ENCODE data around the gene GPN3.

Gene GPN3

GRCh38 chr12:110513842-110514241 lies 45.8 kb upstream of the GPN3 start:
- TF ChIP-seq PPARA (CRISPR knock-in tag; IDR thresholded peaks at IDR 0.05; ENCODE audit: borderline replicate concordance) (no peak), CSDC2 (CRISPR knock-in tag; IDR thresholded peaks at IDR 0.05) (no peak), ZC3H10 (CRISPR knock-in tag; IDR thresholded peaks at IDR 0.05) (no peak), ZNF70 (CRISPR knock-in tag; IDR thresholded peaks at IDR 0.05) (no peak), BACH2 (CRISPR knock-in tag; IDR thresholded peaks at IDR 0.05; ENCODE audit: borderline replicate concordance) (no peak), SNAI2 (CRISPR knock-in tag; IDR thresholded peaks at IDR 0.05) (no peak), PATZ1 (CRISPR knock-in tag; IDR thresholded peaks at IDR 0.05; ENCODE audit: borderline replicate concordance) (no peak), TCF4 (CRISPR knock-in tag; IDR thresholded peaks at IDR 0.05; ENCODE audit: borderline replicate concordance) (no peak), TSHZ2 (CRISPR knock-in tag; IDR thresholded peaks at IDR 0.05) (no peak), ZFP3 (CRISPR knock-in tag; IDR thresholded peaks at IDR 0.05) (no peak), OSR1 (CRISPR knock-in tag; IDR thresholded peaks at IDR 0.05) (no peak), GLIS3 (CRISPR knock-in tag; IDR thresholded peaks at IDR 0.05) (no peak), ARNTL (CRISPR knock-in tag; IDR thresholded peaks at IDR 0.05; ENCODE audit: borderline replicate concordance, low read depth) (no peak)
- no peak for ATAC-seq

- no peak for ATAC-seq
Observed at GRCh38 chr12:110508071-110508586, 40.1 kb upstream of the GPN3 start.

GRCh38 chr12:110505332-110505731 lies 37.3 kb upstream of the GPN3 start:
- TF ChIP-seq TOX (CRISPR knock-in tag; IDR thresholded peaks at IDR 0.05; ENCODE audit: borderline replicate concordance) (no peak), RARB (CRISPR knock-in tag; IDR thresholded peaks at IDR 0.05) (no peak), ZC3H10 (CRISPR knock-in tag; IDR thresholded peaks at IDR 0.05) (no peak), CSDC2 (CRISPR knock-in tag; IDR thresholded peaks at IDR 0.05) (no peak), CREB5 (CRISPR knock-in tag; IDR thresholded peaks at IDR 0.05; ENCODE audit: low read depth) (no peak), TCF4 (CRISPR knock-in tag; IDR thresholded peaks at IDR 0.05; ENCODE audit: borderline replicate concordance) (no peak)
- no peak for ATAC-seq

More at GRCh38 chr12:110508071-110508586, 40.1 kb upstream of the GPN3 start:
- TF ChIP-seq CSDC2 (CRISPR knock-in tag; IDR thresholded peaks at IDR 0.05) (no peak), TOX (CRISPR knock-in tag; IDR thresholded peaks at IDR 0.05; ENCODE audit: borderline replicate concordance) (no peak), BACH2 (CRISPR knock-in tag; IDR thresholded peaks at IDR 0.05; ENCODE audit: borderline replicate concordance) (no peak), ESRRG (CRISPR knock-in tag; IDR thresholded peaks at IDR 0.05) (no peak), ARNTL (CRISPR knock-in tag; IDR thresholded peaks at IDR 0.05; ENCODE audit: borderline replicate concordance, low read depth) (no peak), RARB (CRISPR knock-in tag; IDR thresholded peaks at IDR 0.05) (no peak), ZC3H10 (CRISPR knock-in tag; IDR thresholded peaks at IDR 0.05) (no peak)

- no peak for ATAC-seq
- TF ChIP-seq RARB (CRISPR knock-in tag; IDR thresholded peaks at IDR 0.05) (no peak), POU6F1 (CRISPR knock-in tag; IDR thresholded peaks at IDR 0.05; ENCODE audit: borderline replicate concordance, low read depth) (no peak), ISL1 (CRISPR knock-in tag; IDR thresholded peaks at IDR 0.05) (no peak), TCF4 (CRISPR knock-in tag; IDR thresholded peaks at IDR 0.05; ENCODE audit: borderline replicate concordance) (no peak), ZC3H10 (CRISPR knock-in tag; IDR thresholded peaks at IDR 0.05) (no peak), SNAI2 (CRISPR knock-in tag; IDR thresholded peaks at IDR 0.05) (no peak), ESRRG (CRISPR knock-in tag; IDR thresholded peaks at IDR 0.05) (no peak), TOX (CRISPR knock-in tag; IDR thresholded peaks at IDR 0.05; ENCODE audit: borderline replicate concordance) (no peak), PATZ1 (CRISPR knock-in tag; IDR thresholded peaks at IDR 0.05; ENCODE audit: borderline replicate concordance) (no peak), CSDC2 (CRISPR knock-in tag; IDR thresholded peaks at IDR 0.05) (no peak), OSR1 (CRISPR knock-in tag; IDR thresholded peaks at IDR 0.05) (no peak), CREB5 (CRISPR knock-in tag; IDR thresholded peaks at IDR 0.05; ENCODE audit: low read depth) (no peak), ZFP3 (CRISPR knock-in tag; IDR thresholded peaks at IDR 0.05) (no peak), ARNTL (CRISPR knock-in tag; IDR thresholded peaks at IDR 0.05; ENCODE audit: borderline replicate concordance, low read depth) (no peak), ZNF565 (CRISPR knock-in tag; conservative IDR thresholded peaks at IDR 0.05; ENCODE audit: low read depth) (no peak), PPARA (CRISPR knock-in tag; IDR thresholded peaks at IDR 0.05; ENCODE audit: borderline replicate concordance) (no peak), BACH2 (CRISPR knock-in tag; IDR thresholded peaks at IDR 0.05; ENCODE audit: borderline replicate concordance) (no peak)
Observed at GRCh38 chr12:110503432-110503831, 35.4 kb upstream of the GPN3 start.
